Stimulated activated CD4-positive, alpha-beta T cell treated with anti-CD3 and anti-CD28 coated beads, TNF-alpha, amount 100 ng/mL, for 48 hours (primary cell): ENCODE measurements around the gene CD80.

Experiments
- DNase-seq, 3 donors: peaks; one replicate each; pipeline ENCODE4 v3.0.0-alpha.2; 2020; ENCODE audit warnings: low read depth in 3 of 3

CD80 gene

GRCh38 chr3:119497820-119498185 is 61.6 kb downstream of the CD80 start:
- DNase-seq: no peak

DNA sequence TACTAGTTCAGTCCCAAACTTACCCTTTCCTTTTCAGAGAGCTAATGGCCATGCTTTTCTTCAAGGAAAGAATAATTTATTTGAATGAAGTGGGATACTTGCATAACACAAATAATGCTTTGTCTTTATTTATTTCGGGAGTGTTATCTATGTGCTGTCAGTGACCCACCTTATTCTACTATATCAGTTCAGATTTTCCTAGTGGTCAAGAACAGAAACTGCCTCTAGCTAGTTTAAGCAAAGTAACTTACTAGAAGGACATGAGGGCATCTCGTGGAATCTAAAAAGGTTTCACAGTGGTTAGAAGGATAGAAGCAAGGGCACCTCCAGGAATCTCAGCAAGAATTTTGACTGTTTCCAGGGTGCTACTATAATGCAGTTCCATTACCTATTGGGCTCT is 64.8 kb downstream of the CD80 start:
- DNase-seq: no peak

- no peak for DNase-seq
Measured at GRCh38 chr3:119492810-119493209, 66.6 kb downstream of the CD80 start.

- no peak for DNase-seq
Measured at GRCh38 chr3:119492128-119492527, 67.3 kb downstream of the CD80 start.

DNA sequence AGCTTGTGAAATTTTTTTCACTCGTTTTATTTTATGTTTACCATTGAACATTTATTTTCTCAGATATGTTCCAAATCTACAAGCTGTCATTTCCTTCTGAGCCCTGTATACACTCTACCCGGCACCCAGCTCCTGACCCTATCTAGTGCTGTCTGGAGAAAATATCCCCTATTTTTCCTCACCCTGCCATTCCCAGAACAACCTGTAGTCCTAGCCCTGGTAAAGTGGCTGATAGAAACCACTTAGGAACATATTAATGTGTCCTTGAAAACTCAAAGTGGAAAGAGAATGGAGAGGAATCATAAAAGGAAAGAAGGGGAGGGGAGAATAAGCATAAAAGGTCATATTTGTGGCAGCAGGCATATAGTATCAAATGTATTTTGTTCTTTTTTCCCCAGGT is 69.3 kb downstream of the CD80 start:
- no peak for DNase-seq

- DNase-seq: no peak
Measured at GRCh38 chr3:119485563-119485962, 73.9 kb downstream of the CD80 start.

- no peak for DNase-seq
Measured at GRCh38 chr3:119483101-119483500, 76.3 kb downstream of the CD80 start.

DNA sequence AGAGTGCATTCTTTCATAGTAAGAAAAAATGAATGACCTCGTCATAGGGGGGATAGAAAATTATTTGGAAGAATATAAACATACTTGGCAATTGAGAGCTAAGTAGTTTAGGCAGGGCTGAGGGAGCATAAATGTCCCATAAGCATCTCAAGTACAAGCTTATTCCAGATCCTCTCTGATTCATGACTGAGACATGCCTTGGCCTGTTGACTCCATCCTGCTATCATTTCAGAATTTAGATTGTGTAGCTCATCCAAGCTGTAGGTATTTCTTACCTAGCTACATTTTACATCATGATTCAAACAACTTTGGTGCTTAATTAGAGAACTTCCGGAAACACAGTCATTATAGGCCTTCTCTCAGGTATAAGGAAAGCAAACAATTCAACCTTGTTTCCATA is 78.3 kb downstream of the CD80 start:
- no peak for DNase-seq
